VCaP (cell line): ENCODE data around the gene LARP6.
"Not testable (repeated sequence)": the region's sequence is repeated elsewhere in the genome, so short reads cannot be mapped to it uniquely, and the experiment has no call there.

Experiments
- H3K27ac ChIP-seq: fragments of 450-650 bp; 2 replicates; pipeline ENCODE4 v1.5.1; 2017
- TF ChIP-seq, protein P1 (sequence below): fragments of 450-650 bp; conservative IDR thresholded peaks from 2 replicates; pipeline ENCODE4 v1.5.1; 2017; ENCODE audit warnings: mild to moderate bottlenecking, moderate library complexity

Gene LARP6

DNA sequence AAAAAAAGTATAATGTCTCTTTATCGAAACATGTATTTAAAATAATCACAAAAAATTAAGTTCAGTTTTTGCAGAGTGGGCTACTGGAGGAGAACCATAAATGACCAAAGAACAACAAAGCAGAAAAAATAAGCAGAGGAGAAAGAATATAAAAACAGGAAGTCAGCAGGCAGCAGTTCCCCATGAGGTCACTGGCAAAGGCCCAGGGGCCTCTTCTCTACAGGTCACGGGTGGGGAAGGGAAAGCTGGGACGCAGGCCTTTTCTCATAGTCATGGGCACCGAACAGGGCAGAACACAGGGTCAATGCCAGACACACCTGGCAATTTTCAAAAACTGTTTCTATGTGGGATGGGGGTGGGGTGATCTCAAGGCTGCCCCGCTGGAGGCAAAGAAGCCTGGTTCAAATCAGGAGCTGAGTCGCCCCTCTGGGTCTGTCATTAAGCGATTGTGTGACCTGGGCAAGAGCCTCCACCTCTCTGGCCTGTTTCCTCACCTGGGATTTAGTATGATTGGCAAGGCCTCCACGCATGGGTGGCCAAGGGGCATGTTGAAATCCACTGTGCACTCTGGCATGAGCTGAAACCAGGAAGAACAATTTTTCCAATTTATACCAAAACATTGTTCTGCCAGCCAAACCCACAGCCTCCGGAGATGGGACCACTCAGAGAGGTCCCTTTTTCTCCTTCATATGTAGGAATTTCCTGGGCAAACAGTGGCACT, 46.8 kb downstream of the LARP6 start:
- TF ChIP-seq, protein P1, sequence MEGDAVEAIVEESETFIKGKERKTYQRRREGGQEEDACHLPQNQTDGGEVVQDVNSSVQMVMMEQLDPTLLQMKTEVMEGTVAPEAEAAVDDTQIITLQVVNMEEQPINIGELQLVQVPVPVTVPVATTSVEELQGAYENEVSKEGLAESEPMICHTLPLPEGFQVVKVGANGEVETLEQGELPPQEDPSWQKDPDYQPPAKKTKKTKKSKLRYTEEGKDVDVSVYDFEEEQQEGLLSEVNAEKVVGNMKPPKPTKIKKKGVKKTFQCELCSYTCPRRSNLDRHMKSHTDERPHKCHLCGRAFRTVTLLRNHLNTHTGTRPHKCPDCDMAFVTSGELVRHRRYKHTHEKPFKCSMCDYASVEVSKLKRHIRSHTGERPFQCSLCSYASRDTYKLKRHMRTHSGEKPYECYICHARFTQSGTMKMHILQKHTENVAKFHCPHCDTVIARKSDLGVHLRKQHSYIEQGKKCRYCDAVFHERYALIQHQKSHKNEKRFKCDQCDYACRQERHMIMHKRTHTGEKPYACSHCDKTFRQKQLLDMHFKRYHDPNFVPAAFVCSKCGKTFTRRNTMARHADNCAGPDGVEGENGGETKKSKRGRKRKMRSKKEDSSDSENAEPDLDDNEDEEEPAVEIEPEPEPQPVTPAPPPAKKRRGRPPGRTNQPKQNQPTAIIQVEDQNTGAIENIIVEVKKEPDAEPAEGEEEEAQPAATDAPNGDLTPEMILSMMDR = no peak
- no peak overlapping the region for H3K27ac ChIP-seq

DNA sequence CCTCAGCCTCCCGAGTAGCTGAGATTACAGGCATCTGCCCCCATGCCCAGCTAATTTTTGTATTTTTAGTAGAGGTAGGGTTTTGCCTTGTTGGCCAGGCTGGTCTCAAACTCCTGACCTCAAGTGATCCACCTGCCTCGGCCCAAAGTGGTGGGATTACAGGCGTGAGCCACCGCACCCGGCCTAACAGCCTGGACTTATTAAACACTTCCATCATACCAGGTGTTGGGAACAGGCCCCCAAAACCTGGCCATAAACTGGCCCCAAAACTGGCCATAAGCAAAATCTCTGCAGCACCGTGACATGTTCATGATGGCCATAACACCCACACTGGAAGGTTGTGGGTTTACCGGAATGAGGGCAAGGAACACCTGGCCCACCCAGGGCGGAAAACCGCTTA, 49.6 kb downstream of the LARP6 start:
- H3K27ac ChIP-seq = not testable (repeated sequence)

DNA sequence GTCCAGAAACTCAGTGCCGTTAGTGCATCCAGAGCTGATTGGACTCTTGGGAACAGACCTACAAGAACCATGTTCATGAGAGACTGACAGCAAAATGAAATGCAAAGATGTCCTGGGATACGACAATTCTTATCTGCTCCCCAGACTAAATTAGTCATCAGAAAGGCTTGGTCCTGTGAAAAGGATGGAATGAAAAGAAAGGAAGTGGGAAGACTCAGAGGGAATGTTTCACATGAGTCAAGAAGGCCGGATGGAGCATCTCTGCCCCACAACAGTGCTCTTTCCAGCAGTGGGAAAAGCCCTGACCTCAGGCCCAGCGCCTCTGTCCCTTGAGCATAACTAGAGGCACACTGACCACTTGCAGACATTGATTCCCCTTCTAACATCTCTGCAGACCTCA, 51.3 kb downstream of the LARP6 start:
- no peak overlapping the region for H3K27ac ChIP-seq
- TF ChIP-seq, protein P1 = no peak

DNA sequence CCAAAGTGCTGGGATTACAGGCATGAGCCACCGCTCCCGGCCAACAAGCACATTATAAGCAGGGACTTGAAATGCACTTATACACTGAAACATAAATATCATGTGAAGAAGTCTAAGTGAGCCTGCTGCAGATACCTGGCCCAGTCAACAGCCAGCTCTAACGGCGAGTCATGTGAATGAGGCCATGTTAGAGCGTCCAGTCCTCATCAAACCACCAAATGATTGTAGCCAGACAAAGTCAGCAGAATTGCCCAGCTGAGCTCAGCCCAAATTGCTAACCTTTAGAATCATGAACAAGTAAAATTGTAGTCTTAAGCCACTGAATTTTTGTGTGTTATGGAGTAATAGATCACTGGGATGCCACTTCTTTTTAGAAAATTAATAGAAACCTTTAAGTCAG, 52.8 kb downstream of the LARP6 start:
- TF ChIP-seq, protein P1 = no peak
- H3K27ac ChIP-seq = no peak overlapping the region

DNA sequence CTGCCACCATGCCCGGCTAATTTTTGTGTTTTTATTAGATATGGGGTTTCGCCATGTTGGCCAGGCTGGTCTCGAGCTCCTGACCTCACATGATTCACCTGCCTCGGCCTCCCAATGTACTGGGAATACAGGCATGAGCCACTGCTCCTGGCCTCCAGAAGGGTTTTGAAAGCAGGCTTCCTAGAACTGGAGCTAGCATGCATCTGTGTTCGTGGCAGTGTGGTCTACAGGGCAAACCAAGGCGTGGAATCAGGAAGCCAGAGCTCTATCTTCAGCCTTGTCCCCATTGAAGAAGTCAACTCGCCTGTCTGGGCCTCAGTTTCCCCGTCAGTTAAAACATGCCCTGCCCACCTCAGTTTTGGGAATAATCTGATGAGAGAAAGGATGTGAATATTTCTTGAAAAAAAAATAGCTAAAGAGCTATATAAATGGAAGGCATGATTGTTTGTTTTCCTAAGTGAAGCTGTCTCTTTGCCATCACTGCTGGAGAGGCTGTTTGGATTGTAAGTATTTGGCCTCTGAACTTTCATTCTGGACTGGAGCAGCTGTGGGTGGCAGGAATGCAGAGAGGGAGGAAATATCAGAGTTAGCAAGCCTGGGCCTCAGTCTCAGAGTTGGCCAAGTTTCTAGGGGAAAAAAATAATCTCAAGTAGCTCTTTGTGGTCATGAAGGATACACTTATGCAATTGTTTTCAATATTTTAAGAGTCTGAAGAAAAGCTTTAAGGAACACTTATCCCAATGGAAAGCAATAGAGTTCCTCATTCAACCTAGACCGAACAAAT, 54.1 kb downstream of the LARP6 start:
- TF ChIP-seq, protein P1 = no peak
- H3K27ac ChIP-seq = no peak overlapping the region

DNA sequence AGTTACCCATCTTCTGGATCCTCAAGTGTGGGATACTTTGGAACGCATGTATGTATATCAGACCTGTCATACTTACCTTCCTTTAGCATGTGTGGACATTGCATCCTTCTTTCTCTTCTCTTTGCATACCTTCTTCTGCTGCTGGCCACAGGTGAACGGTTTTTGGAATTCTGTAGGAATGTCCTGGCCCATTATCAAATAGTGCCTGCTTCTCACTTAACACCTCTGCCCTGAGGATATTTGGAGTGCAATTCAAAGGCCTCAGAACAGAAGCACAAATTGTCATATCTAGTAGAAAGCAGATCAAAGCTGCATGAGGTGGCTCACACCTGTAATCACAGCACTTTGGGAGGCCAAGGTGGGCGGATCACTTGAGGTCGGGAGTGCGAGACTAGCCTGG, 56.5 kb downstream of the LARP6 start:
- H3K27ac ChIP-seq = no peak overlapping the region
- TF ChIP-seq, protein P1 = no peak

DNA sequence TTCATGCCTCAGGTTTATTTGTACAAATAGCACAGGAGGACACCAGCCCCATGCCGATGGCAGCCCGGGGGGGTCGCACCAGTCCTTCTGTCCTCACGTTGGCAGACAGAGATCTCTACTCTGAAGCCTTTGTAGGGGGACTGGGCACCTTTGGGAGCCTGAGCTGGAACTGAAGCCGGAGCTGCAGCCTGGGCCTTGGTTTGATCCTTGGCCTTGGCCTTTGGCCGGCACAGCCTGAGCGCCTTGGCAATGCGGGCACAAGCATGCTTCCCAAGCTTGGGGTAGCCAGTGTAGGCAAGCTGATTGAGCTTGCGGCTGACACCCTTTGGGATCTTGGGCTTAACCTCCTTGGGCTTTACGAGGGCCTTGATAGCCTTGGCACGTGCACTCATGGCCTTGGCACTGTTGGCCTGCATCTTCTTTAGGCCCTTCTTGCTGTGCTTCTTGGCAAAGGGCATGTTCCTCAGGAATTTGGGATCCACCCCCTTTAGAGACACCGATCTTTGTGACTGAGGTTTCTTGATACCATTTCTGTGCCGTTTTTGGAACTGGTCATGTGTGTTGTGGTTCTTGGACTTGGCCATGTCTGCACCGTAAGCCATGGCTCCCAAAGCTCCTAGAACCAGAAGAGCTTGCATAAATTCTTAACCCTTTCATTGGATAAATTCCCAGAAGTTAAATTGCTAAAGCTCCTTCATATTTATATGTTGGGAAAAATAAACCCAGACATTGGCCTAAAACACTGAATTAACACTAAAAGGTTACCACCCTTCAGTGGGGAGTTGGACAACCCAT, 57.2 kb downstream of the LARP6 start:
- TF ChIP-seq, protein P1 = no peak
- no peak overlapping the region for H3K27ac ChIP-seq
